HL-60 (cell line): Measurements from ENCODE around the gene PRKAG1.

Source experiments
- CTCF ChIP-seq: IDR thresholded peaks from one replicate; pipeline ENCODE4 v1.5.1; 2011; ENCODE audit warnings: low read length, control low read depth, inconsistent platforms; ENCODE audit not compliant: insufficient read depth
- POLR2AphosphoS5 ChIP-seq: IDR thresholded peaks from 2 replicates; pipeline ENCODE4 v1.6.1; 2012; ENCODE audit warnings: low read depth
- REST ChIP-seq: IDR thresholded peaks from 2 replicates; pipeline ENCODE4 v1.6.1; 2012; ENCODE audit warnings: low read depth; ENCODE audit not compliant: insufficient replicate concordance

- TF ChIP-seq POLR2AphosphoS5 (no peak), REST (no peak), CTCF (no peak)
Observed at GRCh38 chr12:48990552-48990951, 28.0 kb downstream of the PRKAG1 start.
